GM18505 (cell line): ENCODE measurements around the gene FGF2.
"Not testable (repeated sequence)": the region's sequence is repeated elsewhere in the genome, so short reads cannot be mapped to it uniquely, and the experiment has no call there.

Experiments used
- ATAC-seq: cut with Tn5 transposase; IDR thresholded peaks from one replicate; pipeline ENCODE4 v1.9.1; 2021; ENCODE audit not compliant: unreplicated experiment
- POLR2A ChIP-seq: IDR thresholded peaks from 4 replicates; pipeline ENCODE4 v1.6.1; 2011; ENCODE audit warnings: borderline replicate concordance; ENCODE audit not compliant: insufficient read depth, insufficient read length; ENCODE audit errors: extremely low read depth

Gene FGF2

DNA sequence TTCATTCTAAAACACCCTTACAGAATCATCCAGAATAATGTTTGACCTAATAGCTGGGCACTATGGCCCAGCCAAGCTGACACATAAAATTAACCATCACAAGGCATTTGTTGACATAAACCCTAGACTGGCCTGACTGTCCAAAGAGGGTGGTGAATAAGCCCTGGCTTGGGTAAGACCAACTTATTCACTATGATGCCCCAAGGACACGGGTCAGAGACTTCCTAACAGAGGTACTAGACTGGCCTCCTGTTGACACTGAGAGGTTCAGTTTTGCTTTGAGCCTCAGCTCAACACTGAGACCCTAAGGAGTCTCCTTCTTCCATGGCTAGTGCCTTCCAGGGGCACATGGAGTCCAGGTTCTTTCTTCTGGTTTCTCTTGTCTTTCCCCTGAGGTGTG, 21.3 kb downstream of the FGF2 start:
- no peak for ATAC-seq
- no peak for TF ChIP-seq POLR2A

DNA sequence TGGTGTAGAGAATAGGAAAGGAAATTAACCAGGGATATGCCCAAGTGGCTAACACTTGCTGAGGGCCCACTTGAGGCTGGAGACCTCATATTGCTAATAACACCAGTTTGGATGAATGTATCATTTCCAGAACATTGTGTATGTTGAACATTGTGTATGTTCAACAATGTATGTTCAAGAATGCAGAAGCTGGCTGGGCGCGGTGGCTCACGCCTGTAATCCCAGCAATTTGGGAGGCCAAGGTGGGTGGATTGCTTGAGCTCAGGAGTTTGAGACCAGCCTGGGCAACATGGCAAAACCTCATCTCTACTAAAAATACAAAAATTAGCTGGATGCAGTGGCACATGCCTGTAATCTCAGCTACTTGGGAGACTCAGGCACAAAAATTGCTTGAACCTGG, 23.2 kb downstream of the FGF2 start:
- ATAC-seq, result not testable (repeated sequence)

GRCh38 chr4:122851568-122851967, 24.9 kb downstream of the FGF2 start:
- TF ChIP-seq POLR2A, result no peak
- no peak for ATAC-seq

DNA sequence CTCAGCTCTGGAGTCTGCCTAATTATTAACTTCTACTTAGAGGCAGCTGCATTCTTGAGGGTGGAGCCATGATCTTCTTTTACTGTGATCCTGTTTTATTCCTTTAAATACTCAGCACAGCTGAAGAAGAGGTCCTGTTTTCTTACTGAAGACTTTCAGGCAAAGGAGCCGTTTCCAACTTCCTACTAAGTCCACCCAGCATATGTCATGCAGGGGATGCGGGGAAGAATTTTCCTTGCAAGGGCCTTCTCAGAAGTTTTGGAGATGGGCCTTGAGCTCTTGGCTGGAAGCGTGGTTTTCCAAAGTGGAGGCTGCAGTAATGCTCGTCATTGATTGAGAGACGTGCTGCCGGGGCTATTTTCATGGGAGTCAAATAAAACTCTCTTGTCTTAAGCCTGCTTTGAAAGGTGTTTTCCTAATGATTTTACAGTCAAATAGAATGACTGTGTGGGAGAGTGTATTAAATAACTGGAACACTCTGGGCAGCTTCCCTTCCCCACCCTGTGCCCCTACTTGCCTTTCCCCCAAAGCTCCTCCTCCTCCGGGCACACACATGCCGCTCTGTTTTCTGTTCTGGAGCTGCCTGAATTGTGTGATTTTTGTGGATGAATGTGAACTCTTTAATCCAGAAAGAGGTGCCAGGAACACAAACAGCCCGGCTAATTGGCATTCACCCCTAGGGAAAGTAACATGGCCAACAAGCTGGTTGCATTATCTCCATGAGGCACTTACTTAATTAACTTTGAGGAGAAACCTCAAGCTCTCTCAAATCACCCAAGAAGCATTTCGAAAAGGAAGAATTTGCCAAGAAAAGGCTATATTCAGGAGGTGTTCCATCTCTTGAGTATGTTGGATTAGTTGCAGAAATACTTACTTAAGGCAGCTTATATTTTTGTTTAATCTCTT, 28.1 kb downstream of the FGF2 start:
- no peak for ATAC-seq
- no peak for TF ChIP-seq POLR2A

- TF ChIP-seq POLR2A, result no peak
- ATAC-seq, result no peak
Measured at GRCh38 chr4:122855353-122855890, 28.8 kb downstream of the FGF2 start.

GRCh38 chr4:122857160-122857559, 30.5 kb downstream of the FGF2 start:
- no peak for TF ChIP-seq POLR2A
- ATAC-seq, result no peak

- no peak for TF ChIP-seq POLR2A
- no peak for ATAC-seq
Measured at GRCh38 chr4:122858705-122859104, 32.1 kb downstream of the FGF2 start.

DNA sequence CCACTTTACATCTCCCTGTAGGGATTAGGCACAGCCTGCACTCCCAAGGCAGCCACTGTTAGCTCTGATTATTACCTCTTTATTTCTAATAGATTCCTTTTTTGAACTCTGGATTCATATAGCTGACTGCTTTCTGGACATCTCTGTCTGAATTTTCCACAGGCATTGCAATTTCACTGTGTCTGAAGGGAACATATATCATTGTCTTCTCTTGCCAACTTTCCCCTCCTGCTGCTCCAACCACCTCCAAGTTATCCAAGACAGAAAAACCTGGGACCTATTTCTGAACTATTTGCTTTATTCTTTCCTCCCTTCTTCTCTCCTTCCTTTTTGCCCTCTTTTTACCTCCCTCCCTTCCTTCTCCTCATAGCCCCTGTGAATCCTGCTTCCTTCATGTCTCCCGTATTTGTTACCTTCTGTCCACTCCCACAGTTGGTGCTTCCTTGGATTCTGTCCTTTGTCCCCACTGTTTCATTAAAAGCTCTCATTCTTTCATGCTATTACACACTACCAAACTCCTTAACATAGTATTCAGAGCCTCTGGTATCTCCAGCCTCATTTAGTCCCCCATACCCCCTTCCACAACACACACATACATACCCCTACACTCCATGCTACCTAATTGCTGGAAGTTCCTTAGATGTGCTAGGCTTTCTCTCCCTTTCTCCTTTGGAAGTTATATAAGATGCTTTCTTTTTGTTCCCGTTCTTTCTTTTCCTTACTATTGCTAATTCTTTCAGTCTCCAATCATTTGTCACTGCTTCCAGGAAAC, 34.7 kb downstream of the FGF2 start:
- ATAC-seq, result no peak

GRCh38 chr4:122863639-122864038, 37.0 kb downstream of the FGF2 start:
- ATAC-seq, result no peak
- TF ChIP-seq POLR2A, result no peak

More for the DNA sequence above, 34.7 kb downstream of the FGF2 start:
- TF ChIP-seq POLR2A, result no peak

GRCh38 chr4:122865425-122865824, 38.8 kb downstream of the FGF2 start:
- no peak for ATAC-seq
- TF ChIP-seq POLR2A, result no peak

GRCh38 chr4:122868235-122868634, 41.6 kb downstream of the FGF2 start:
- not testable (repeated sequence) for ATAC-seq

DNA sequence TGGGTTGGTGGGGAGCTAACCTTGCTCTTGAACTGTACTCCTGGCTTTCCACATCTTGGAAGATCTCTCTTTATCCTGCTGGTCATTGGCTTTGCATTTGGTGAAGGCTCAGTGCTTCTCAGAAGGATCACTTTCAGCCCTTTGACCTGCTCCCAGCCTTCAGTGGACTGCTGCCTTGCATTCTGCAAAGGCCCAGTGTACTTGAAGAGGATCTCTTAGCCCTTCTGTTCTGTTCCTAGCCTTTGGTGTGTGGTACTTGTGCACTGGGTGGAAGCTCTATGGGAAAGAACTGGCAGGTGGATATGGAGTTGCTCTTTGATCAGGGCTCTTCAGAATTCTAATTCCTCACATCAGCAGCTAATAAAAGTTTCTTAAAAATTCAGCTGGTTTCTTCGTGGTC, 46.5 kb downstream of the FGF2 start:
- ATAC-seq, result no peak

DNA sequence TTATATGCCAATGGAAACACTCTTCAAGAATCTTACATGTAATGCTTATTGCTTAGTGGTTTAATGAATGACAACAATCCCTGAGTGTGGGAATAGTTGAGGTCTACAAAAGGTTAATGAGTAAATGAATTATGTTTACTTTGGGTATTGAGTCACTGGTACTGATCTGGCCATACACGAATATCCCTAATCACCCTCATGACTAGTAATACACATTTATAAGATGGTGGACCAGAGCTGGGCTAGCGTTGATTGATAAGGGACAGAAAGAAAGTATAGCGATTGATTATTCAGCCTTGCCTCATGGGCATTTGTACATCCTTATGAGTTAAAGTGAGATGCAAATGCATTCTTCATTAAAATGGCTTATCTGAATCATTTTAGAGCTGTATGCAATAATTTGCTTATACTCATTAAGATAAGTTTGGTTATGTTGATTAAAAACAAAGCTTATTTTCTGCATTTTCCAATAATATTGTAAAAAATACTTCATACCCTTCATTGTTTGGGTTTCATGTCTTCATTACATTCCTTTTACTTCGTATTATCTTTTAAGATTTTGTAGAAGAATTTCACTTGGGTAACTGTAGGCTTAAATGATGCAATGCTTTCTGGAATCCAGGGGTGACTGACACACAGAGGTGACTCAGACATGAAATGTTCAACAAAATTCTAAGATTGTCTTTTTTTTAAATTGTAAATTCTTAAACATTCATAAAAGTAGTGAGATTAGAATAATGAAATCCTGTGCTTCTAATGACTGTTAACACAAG, 47.4 kb downstream of the FGF2 start:
- ATAC-seq, result no peak
- no peak for TF ChIP-seq POLR2A

More for the DNA sequence above, 46.5 kb downstream of the FGF2 start:
- TF ChIP-seq POLR2A, result no peak
